ENCODE measurements around the gene NPAS3.

- TF ChIP-seq CTCF (IDR thresholded peaks at IDR 0.05), result no peak
- TF ChIP-seq EZH2phosphoT487 (IDR thresholded peaks at IDR 0.05), result no peak
These were observed 778.2 kb downstream of the NPAS3 start for GRCh38 chr14:33716921-33717320.
